ENCODE results near the gene DIPK1B.

The DIPK1B gene

DNA sequence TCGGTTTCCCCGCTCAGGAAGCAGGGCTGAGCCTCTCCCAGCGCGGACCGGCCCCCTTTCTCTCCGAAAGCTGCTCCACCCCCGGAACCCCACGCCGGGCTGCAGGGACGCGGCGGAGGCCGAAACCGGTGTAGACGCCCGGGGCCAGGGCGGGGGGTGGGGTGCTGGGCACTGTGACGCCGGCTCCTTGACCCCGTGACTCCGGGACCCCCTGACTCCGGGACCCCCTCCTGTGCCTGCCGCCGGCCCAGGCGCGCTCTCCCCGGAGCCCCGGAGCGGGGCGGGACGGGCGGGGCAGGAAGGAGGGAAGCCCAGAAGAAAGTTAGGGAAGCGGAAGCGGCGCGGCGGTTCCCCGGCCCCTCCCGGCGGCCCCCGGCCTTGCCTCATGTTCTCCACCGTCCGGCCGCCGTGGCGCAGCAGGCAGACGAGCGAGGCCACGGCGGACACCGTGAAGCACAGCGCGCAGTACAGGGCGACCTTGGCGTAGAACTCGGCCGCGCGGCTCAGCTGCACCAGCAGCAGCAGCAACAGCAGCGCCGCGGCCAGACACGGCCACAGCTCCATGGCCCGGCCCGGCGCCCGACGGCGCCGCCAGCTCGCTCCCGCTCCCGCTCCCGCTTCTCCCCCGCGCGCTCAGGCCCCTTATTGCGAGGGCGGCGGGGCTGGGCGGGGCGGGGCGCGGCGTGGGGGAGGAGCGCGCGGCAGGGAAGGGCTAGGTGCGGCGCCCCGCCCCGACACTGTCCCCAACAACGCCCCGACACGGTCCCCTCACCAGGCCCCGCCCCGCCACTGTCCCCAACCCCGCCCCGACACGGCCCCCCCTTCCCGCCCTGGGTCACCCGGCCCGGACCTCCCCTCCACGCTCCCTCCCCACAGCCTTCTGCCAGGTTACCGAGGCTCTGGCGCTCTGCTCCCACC is 25.3 kb upstream of the DIPK1B start, which contains the start of gene AGPAT2:
AGPAT2 (minus strand) TSS at position 664 of the 918 bp plus-strand sequence; CDS start at position 564, 100 bp downstream.
- DNase-seq, result peak; percentile 77

DNA sequence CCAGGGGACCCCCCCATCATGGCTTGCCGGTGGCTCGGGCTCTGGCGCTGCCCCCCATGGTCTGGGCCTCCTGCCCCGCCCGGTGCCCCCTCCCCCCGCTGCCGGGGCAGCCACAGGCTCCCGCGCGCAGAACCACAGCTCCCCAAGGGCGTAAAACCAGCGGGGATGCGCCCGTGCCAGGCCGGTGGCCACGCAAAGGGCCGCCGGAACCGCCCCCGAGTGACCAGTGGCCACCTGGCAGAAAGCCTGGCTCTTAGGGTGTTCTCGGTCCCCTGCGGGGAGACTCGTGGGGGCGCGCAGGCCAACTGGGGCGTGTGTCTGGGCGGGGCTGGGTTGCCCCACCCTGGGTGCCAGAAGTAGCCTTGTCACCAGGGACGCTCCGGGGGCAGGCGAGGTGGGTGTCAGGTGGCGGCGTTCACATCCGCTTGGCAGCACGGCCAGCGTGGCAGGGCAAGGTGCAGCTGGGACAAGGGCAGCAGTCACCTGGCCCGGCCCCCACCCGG is 24.6 kb upstream of the DIPK1B start:
- DNase-seq, result no peak

DNA sequence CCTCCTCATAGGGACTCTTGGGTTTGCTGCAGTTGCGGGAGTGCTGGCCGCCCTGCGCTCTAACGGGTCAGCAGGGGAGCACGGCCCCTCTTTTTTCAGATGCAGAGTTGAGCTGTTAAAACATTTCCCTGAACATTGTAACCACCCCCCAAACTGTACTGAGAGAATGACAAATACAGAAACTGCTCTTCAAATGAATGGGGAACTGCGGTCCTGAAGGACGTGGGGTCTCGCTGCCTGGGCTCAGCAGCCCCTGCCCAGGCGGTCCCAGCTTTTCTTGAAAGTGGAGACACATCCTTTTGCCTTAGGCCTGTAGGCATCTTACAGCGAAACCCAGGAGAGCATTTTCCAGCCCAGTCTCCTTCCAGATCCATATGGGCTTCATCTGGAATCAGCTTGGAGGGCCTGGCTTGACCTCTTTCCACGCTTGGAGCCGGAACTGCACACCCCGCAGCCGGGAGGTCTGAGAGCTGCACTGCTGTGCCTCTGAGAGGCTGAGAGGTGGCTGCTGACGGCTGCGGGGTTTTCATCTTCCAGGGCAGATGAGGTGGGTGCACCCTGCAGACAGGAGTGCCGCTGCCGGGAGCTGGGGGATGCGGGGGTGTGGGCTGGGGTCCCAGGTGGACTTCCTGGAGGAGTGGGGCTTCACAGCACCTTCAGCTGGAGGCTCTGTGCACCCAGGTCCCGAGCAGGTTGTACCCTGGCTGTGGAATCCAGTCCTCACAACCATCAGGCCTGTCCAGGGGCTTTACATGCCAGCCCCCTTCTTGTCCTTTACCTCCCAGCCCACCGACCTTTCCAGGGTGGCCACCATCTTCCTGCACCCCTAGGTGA is 23.9 kb upstream of the DIPK1B start:
- no peak for DNase-seq

DNA sequence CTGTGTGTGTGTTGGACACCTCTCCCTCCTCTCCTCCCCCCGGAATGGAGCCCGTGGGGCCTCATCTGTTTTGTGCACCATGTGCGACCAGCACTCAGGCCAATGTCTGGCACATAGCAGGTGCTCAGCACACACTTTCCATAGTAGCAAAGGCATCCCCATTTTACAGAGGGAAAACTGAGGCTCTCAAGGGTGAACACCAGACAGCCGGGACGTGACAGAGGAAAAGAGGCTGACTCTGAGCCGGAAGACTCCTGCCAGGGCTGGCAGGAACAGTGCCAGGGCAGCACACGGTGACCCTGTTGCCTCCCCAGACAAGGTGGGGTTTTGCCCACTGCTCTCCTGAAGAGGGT is 23.3 kb upstream of the DIPK1B start:
- DNase-seq, result no peak

DNA sequence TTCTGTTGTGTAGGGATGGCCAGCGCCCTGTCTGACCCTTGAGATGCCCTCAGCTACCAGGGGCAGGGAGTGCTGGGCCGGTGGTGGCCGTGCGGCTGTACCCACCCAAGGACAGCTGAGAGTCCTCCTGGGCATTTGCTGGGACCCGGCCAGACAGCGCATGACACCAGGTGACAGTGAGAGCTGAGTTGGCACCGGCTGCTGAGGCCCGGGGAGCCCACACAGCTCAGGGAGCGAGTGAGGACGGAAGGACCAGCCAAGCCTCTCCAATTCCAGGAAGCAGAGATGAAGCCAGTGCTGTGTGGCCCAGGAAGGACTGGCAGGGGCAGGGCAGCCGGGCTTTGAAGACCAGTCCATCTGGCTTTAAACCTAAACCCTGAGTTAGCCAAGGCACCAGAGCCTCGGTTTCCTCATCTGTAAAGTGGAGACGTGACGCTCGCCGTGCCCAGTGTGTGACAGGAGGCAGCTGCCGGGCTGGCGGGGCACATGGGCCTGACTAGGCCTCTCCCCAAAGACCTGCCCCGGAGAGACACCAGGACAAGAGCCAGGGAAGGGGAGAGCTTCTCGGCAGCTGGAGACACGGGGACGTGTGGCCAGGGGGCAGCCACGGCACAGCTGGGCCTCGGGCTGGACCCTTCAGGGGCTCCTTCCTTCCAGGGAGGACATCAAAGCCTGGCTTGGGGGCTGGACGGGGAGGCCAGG is 22.1 kb upstream of the DIPK1B start:
- no peak for DNase-seq

DNA sequence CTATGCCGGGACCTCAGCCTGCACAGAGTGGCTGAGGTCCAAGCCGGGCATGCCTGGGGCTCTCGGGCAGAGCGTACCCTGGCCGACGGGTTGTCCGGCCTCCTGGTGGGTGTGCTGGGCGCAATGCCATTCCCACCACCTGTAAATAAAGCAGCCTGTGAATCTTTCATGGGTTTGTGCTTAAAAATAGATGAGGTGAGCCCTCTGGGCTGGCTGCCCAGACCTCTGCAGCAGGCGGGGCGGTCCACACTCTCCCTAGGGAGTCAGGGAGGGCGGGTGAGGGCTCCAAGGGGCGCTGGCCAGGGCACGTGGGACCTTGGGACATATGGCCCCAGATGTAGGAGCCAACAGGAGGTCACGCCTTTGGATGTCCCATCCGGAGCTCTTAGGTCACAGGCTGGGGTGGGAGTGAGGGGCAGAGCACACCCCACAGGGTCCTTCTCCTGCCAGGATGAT is 21.5 kb upstream of the DIPK1B start:
- peak; percentile 73 for DNase-seq

DNA sequence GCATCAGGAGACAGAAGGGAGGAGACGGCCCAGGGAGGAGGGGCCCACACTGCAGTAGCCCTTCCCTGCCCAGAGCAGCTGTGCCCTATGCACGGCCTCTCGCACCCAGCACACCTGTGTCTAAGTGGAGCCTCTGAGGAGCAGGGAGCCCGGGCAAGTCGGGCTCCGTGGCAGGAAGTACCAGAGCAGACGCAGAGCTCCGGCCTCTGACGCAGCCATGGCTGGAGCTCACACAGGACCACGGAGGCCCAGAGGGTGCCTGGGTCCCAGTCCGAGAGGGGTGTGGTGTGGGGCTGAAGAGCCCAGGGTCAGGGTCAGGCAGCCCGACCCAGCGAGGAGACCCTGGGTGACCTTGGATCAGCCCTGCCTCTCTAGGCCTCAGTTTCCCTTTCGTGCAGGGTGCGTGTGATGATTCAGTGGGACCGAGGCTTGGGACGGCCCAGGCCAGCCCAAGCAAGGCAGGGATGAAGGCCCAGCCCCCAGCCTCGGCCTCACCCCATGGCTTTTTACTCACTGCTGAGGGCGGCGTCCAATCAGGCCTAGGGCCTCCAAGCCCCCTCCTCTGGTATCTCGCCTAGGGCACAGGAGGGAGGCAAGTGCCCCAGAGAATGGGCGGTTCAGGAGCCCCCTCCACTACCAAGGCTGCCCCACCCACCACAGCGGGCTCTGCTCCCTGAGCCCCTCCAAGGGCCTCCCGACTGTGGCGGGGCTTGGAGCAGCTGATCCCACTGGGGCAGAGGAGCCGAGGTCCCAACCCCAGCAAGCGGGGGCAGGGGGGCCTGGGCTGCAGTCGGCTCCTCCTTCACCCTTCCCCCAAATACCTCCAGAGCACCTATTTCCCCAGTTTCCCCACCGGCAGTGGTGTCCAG is 20.8 kb upstream of the DIPK1B start:
- no peak for DNase-seq

DNA sequence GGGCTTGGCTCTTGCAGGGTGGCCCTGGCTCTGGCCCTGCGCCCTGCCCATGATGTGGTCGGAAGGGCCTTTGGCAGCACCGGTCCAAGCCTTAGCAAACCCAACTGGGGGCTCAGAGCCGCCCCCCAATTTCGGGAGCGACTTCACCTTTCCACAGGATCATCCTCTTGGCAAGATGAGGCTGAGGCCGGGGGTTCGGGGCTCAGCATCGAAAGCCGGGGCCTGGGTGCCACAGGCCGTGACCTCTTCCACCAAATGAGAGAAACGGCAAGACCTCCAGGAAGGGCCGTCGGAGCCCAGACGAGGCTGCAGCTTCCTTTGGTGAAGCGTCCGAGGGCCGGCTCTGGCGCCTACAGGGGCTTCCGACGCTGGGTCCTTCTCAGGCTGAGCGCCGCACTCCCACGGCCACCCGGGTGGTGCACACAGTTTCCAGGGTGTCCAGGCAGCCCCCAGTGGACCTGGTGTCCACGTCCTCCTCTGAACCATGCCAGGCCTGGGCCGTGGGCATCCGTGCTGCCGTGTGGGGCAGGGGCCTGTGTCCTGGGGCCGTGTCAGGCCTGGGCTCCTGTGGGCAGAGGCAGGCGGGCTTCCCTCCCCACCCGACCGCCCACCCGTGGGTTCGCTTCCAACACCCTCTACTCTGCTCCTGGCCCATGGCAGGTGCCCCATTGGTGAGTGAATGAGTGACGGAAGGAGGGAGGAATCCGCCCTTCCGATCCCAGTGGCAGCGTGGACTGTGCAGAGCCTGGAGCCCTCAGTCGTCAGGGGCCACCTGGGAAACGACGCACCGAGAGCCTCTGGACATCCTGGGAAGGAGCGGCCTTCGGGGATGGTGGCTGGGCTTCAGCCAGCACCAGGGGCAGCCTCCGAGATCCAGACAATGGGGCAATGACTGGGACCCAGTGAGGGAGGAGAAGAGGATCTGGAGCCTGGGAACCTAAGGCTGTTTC is 19.9 kb upstream of the DIPK1B start:
- DNase-seq, result peak; percentile 24

DNA sequence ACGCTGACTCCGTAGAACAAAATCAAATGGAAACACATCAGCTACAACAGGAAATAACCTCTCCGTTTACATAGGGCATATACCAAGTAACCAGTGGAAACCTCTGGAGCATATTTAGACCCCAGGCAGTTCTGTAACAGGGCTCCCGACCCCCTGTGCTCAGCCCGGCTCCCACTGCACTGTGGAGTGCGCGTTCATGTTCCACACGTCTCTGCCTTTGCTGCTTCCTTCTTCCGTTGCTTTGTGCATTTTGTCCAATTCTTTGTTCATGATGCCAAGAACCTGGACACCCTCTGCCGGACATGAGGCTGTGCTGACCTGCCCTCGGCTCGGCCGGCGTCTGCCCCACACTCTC is 19.3 kb upstream of the DIPK1B start:
- DNase-seq, result no peak

DNA sequence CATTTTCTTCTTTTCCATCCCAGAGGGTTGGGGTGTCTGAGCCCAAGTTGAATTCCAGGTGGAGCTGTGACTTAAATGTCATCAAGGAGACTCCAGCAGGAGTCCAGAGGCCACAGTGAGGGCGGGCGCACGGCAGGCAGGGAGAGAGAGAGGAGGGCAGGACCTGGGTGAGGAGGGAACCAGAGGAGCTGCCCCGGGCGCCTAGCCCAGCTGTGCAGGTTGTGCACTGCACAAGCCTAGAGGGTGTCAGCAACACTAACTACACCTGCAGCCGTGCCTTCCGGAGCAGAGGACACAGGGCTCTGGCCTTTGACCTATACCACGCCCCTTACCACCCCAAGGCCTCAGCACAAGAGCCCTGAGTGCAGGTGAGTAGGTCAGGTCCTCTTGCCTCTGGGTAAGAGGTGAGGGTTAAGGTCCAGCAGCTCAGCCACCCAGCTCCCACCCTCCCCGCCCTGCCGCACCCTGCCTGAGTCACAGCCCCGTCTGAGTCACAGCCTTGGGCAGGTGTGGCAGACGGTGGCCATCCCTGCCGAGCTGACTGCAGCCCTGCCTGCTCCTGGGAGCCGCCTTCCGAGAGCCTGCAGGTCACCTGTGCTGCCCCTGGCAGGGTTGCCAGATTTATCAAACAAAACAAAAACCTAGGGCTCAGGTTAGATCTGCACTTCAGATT is 18.7 kb upstream of the DIPK1B start:
- peak; percentile 16 for DNase-seq

DNA sequence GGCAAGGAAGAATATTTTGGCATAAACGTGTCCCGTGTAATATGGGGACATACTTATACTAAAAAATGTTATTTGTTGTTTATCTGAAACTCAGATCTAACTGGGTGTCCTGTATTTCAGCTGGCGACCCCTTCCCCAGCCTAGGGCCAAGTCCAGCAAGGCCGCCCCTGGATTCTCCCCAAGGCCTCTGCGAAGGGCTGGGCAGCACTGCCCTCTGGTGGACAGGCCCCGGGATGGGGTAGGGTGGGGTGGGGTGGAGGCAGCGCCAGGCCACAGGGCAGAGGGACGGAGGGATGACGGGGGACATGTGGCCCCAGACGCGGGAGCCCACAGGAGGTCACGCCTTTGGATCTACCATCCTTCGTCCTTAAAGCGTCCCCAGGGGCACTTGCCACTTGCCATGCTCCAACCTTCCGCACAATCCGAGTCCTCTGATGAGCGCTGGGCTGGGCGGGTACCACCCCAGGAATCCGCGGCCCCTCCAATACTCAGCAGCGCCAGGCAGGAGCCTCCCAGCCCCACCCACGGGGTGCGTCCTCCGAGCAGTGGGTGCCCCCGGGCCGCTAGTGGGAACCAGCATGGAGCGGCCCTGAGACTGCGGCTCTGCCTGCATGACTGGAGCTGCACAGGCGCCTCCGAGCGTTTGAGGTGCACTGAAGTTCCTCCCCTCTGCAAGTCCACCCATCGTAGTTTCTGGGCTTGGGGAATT is 18.1 kb upstream of the DIPK1B start:
- peak; percentile 47 for DNase-seq

DNA sequence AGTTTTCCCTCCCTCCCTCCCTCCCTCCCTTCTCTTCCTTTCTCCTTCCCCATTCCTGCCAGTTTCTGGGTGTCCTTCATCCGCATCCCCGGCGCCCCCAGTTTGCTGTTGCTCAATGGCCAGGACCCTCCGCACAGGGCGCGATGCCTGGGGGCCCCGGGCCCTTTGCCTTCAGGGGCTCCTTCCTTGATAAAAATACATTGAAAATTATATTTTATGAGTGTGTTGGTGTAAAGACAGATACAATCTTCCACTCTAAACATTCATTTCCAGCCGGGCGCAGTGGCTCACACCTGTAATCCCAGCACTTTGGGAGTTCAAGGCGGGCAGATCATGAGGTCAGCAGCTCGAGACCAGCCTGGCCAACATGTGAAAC is 17.5 kb upstream of the DIPK1B start:
- DNase-seq, result no peak

DNA sequence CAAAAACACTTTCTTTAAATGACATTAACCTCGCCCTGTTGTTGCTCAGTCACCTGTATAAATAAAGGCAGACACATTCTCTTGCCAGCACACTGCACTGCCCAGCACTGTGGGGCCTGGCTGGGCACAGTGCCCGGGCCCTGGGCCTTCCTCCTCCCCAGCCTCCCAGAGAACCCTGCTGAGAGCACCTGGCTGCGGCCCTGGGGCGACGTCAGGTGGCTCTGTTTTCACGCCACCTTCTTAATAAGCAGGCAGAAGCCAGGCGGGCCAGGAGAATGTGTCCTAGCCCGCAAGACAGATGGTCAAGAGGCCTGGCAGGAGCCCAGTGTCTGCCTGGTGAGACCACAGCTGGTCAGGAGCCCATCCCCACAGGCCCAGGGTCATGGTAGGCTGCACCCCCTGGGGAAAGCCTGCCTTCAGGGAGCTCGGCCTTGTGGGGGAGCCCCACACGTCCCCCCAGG is 16.9 kb upstream of the DIPK1B start:
- peak; percentile 25 for DNase-seq

DNA sequence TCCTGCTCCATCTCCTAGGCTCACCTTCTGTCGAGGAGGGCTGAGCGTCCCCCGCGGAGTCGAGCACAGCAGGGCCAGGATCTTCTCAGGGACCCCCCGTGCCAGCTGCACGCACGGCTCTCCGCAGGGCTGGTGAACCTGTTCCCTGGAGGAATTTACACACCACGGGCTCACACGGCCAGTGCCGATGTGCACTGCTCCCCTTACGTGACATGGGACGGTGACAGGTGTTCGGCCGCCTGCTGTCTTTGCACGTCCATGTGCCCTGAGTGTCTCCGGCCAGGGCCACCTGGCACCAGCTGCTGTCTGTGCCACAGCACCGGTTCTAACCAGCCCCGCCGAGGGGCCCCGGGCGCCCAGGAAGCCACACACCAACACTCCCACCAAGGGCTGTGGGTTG is 16.4 kb upstream of the DIPK1B start:
- peak; percentile 40 for DNase-seq

DNA sequence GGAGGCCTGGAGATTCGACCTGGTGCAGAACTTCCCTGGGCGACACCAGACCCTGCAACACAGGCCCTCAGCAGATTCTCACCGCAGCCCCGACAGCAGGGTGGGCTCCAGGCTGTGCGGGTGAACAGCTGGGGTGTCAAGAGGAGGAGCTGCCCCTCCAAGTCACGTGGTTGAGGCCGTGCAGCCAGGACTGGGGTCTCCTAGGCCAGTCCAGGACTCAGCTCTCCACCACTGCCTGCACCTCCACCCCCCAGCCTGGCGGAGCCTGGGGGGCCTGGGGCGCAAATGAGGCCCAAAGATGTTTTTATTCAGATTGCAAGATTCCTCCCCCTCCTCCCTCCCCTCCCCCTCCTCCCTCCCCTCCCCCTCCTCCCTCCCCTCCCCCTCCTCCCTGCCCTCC is 15.9 kb upstream of the DIPK1B start:
- DNase-seq, result peak; percentile 31

DNA sequence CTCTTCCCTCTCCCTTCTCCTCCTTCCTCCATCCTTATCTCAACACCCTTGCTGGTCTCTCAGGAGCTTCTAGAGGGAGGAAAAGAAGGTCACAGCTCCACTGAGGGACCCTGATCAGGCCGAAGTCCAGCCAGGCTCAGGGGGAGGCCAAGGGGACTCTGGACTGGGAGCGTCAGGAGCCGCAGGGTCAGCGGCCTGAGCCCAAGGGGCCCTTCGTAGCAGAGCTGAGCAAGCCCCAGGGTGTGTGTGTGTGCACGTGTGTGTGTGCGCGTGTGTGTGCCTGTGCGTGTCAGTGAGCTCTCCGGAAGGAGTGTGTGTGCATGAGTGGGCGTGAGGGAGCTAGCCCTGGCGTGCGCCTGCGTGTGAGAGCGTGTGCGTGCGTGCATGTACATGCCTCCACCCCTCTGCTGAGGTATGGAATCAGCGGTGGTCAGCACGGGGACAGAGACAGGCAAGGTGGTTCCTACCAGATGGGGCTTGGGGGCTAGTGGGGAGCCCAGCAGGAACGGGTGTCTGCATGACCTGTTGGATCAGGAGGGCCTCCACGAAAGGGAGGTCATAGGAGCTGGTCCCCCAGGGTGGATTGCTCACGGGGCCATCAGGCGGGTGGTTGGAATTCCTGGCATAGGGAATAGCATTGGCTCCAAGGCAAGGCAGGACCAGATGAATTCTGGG is 15.1 kb upstream of the DIPK1B start:
- peak; percentile 29 for DNase-seq

DNA sequence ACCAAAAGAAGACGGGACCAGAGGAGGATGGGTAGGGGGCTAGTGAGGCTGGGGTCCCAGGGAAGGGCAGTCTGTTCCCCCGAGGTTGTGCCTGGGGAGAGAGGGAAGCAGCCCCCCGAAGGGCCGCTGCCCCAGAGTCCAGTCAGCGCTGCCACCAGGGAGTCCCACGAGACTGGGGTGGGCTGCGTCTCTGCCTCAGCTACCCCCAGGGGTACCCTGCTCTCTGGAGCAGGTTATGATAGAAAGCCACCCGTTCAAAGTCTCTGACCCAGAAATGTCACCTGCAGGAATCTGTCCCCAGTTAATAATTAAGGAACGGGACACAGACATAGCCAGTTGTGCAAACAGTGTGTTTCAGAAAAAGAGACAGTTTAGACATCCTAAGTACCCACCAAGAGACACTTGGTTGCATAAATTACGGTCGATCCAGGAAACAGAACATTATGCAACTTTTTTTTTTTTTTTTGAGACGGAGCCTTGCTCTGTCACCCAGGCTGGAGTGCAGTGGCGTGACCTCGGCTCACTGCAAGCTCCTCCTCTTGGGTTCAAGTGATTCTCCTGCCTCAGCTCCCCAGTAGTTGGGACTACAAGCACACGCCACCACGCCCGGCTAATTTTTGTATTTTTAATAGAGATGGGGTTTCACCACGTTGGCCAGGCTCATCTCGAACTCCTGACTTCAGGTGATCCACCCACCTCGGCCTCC is 14.4 kb upstream of the DIPK1B start:
- peak; percentile 14 for DNase-seq

DNA sequence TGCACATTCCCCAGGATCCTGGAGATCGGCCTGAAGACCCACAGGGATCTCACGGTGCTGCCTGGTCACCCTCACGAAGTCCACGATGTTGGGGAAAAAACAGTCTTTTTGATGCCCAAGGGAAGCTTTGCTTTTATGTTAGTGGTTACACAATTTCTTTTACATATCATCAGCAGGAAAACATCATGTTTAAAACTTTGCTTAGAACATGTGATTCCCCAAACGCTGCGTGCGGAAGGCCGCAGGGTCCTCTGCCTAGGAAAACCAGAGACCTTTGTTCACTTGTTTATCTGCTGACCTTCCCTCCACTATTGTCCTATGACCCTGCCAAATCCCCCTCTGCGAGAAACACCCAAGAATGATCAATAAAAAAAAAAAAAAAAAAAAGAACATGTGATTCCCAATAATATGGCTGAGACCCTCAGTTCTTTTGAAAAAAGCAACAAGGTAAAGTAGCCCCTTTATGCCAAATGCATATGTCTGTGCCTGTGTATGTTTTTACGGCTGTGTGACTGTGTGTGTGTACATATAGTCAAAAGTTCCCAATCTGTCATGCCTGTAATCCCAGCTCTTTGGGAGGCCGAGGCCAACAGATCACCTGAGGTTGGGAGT is 13.6 kb upstream of the DIPK1B start:
- DNase-seq, result no peak

Measured in femur (tissue), 1 donor.